H1 (cell line): ENCODE results near the gene NCK2. TPM values are rescaled to one million over a fixed set of nuclear protein-coding genes. Genes with fewer than 3 reads are reported as not detected.

Source experiments
- BACH1 ChIP-seq: IDR thresholded peaks from 2 replicates; pipeline ENCODE4 v1.6.1; 2012; ENCODE audit warnings: low read length, improper control_type of control experiment
- polyA plus RNA-seq, 7 experiments: library from polyadenylated mRNA; depleted of rRNA in 3 of 7; stranded (reverse) in 5 of 7; unstranded in 2 of 7; fragments of >200 nt in 5 of 7; fragments of 200-250 nt in 2 of 7; gene quantifications; 1 replicate in 5 of 7; 2 replicates in 1 of 7; 4 replicates in 1 of 7; pipeline versions ENCODE4 v1.2.1 to v1.2.3, GENCODE V29; 2011 to 2013; ENCODE audit warnings: missing spikeins in 2 of 7, mixed read lengths in 2 of 7
- total RNA-seq: library from RNA; stranded (reverse); fragmentation: NEBNext Ultra II Directional; extraction: Animal tissue kit (Norgen Biotek cat#: 25700); gene quantifications from 2 replicates; pipeline ENCODE4 v1.2.1, GENCODE V29; 2021

Gene NCK2
- total and polyA plus RNA-seq, 2 of the 8 experiments (the other 6 are each of a cell fraction or from before 2014, with no cell fraction given) = 30.3 to 65.7 TPM

GRCh38 chr2:105866216-105867185 lies 121.8 kb downstream of the NCK2 start (continued):
- TF ChIP-seq BACH1 = no peak
